H1 (cell line): ENCODE measurements around the gene RELB.
"Not testable (repeated sequence)": the region's sequence is repeated elsewhere in the genome, so short reads cannot be mapped to it uniquely, and the experiment has no call there.

Source experiments
- CTCF ChIP-seq, 3 experiments: IDR thresholded peaks; 1 replicate in 2 of 3; 2 replicates in 1 of 3; pipeline versions ENCODE4 v1.5.1 to v1.6.1; 2011; ENCODE audit warnings: low read length in 3 of 3, mild to moderate bottlenecking in 3 of 3, inconsistent platforms in 2 of 3, low read depth in 1 of 3, moderate library complexity in 1 of 3; ENCODE audit not compliant: insufficient read depth in 1 of 3; ENCODE audit errors: control extremely low read depth in 1 of 3
- EZH2 ChIP-seq: fragments of 200-600 bp; sonication (generic); IDR thresholded peaks from 2 replicates; pipeline ENCODE4 v1.7.1; 2012; ENCODE audit warnings: low read depth, mild to moderate bottlenecking, moderate library complexity, low read length, inconsistent platforms; ENCODE audit not compliant: severe bottlenecking

DNA sequence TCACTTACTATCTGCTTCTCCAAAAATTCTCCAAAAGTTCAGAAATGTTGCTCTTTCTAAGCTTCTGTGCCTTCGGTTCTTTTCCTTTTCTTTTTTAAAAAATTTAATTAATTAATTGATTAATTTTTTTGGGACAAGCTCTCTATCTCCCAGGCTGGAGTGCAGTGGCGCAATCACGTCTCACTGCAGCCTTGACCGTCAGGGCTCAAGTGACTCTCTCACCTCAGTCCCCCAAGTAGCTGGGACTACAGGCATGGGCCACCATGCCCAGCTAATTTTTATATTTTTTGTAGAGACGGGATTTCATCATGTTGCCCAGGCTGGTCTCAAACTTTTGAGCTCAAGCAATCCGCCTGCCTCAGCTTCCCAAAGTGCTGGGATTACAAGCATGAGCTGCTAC lies 29.8 kb upstream of the RELB start:
- TF ChIP-seq EZH2; CTCF (IDR thresholded peaks at IDR 0.05; ENCODE audit: control extremely low read depth in 1 of 3, insufficient read depth in 1 of 3, low read depth in 1 of 3, low read length in 3 of 3): not testable (repeated sequence)
